SU-DHL-6 (cell line): ENCODE data around the gene PACSIN3.

Experiments
- CTCF ChIP-seq: fragments of 200-600 bp; sonication (generic); IDR thresholded peaks from one replicate; pipeline ENCODE4 v1.5.1; 2017; ENCODE audit warnings: antibody characterized with exemption, mild to moderate bottlenecking, low read length, moderate library complexity; ENCODE audit not compliant: insufficient read depth, poor library complexity, severe bottlenecking
- EZH2phosphoT487 ChIP-seq: fragments of 200-600 bp; sonication (generic), shearing (Covaris generic); conservative IDR thresholded peaks from 2 replicates; pipeline ENCODE4 v1.6.1; 2018; ENCODE audit warnings: mild to moderate bottlenecking, antibody characterized with exemption, low read length, moderate library complexity, mixed read lengths

GRCh38 chr11:47220401-47220821, 34.2 kb upstream of the PACSIN3 start:
- TF ChIP-seq CTCF (no peak), EZH2phosphoT487 (no peak)
